ENCODE results near the gene CENPT.
"Not testable (repeated sequence)": the region's sequence is repeated elsewhere in the genome, so short reads cannot be mapped to it uniquely, and the experiment has no call there.

CENPT gene

DNA sequence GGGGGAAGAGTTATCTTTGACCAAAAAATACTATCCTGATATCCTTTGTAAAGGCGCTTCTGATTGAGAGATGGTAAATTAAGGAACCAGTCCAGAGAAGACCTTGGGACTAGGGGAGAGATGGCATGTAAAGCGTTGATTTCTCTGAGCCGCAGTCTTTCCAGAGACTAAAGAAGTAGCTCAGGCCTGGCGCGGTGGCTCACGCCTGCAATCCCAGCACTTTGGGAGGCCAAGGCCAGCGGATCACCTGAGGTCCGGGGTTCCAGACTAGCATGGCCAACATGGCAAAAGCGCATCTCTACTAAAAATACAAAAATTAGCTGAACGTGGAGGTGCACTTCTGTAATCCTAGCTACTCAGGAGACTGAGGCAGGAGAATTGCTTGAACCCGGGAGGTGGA is 625 bp upstream of the CENPT start:
- Mint-ChIP-seq H3K27ac (no peak overlapping the region), H3K9me3 (no peaks in the 10 kb centered on the region), H3K4me1 (peaks cover 28 to 52% of the 10 kb centered on the region in 2 donors), H3K36me3 (peaks cover 9 to 15% of the 10 kb centered on the region in 2 donors), H3K4me3 (peak overlapping the region; percentile 92 to 97), H3K27me3 (no peaks in the 10 kb centered on the region)
- ATAC-seq (replicated peaks): no peak
- no peak for DNase-seq

DNA sequence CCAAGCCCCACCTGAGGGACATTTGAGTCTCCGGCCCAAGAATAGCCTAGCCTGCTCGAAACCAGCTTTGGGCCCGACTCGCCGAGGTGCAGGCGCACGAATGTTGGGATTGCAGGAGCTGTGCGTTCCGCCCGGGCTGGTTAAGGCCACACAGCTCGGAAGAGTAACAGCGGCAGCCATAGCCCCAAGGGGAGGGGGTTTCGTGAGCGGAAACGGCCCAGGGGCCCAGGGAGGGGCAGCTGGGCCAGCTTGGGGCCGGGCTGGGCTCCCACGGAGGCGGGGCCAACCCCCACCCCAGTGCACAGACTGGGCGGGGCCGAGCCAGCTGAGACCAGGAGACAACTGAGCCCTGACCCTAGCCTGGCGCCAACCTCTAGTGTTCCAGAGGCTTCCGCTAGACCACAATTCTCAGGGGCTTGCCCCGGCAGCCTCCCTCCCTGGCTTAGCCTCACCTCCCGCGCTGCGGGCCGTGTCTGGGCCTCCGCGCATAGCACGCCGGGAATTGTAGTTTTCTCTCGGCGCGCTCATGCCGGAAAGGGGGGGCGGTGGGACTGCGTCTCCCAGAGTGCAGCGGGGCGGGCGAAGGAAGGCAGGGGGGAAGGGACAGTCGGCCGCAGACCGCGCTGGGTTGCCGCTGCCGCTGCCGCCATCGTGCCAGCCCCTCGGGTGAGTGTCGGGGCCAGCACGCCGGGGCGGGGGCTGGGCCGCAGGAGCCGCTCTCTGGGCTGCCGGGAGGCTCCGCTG is 1.0 kb downstream of the CENPT start, which contains the start of gene NUTF2:
Gene NUTF2 (plus strand): TSS at position 614 of the 744 bp plus-strand sequence. CDS start 18,198 bp downstream, outside the sequence.
- no peaks in the 10 kb centered on the region for H3K27me3 Mint-ChIP-seq
- H3K4me1 Mint-ChIP-seq: peaks cover 34 to 60% of the 10 kb centered on the region in 2 donors
- peak within 1 kb of the TSS; percentile 93 to 97 for H3K4me3 Mint-ChIP-seq
- peak; percentile 71 to 76 for ATAC-seq (replicated peaks)
- no peaks in the 10 kb centered on the region for H3K9me3 Mint-ChIP-seq
- H3K36me3 Mint-ChIP-seq: peaks cover 9 to 15% of the 10 kb centered on the region in 2 donors
- H3K27ac Mint-ChIP-seq: peak within 1 kb of the TSS; percentile 94
- DNase-seq: peak; percentile 96

DNA sequence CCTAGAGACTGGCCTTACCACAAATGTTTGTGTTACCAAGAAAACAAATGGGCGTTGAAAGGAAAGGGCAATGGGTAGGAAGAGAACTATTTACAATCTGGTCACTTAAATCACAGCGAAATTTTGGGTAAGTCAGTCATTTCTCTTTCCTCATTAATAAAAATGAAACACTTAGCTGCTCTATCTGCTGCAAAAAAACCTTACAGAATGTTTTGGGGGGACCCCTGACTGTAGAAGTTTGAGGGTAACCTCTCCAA is 1.5 kb downstream of the CENPT start:
- ATAC-seq (replicated peaks): no peak
- Mint-ChIP-seq H3K4me3 (peak overlapping the region; percentile 93 to 97), H3K27ac (peak overlapping the region; percentile 94)

DNA sequence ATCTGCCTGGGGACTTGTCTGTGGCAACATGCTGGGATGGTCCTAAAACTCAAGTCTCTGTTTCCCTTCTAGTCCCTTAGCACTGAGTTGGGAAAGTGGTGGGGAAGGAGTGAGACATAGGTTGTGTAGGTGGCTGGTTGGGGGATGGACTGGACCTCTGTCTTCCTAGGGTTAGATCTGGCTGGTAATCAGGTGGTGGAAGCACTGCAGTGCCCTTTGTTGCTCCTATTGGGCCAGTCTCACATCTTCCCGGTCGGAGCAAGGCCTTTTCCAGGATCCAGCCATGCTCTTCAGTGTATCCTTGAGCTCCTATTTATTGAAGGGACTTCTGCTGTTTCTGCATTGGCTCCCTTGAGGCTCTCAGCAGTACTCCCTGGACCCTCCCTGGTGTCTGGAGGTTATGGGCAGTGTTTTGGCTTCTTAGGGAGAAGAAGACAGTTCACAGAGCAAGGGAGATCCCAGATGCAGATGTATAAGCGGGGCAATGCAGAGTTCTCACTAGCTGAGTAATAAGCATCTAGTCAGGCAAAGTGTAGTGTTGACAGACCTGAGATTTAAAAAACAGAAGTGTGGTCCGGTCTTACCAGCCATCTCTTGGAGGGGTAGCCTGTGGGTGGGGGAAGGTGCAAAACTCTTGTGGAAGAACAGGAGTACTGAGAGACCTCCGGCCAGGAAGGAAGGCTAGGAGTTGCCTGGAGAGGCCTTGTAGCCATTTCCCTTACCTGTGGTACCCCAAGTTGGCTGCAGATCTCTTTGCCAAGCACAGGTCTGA is 2.0 kb downstream of the CENPT start:
- ATAC-seq (replicated peaks): no peak
- peak overlapping the region; percentile 93 to 97 for H3K4me3 Mint-ChIP-seq

More for the DNA sequence above, 1.5 kb downstream of the CENPT start:
- no peaks in the 10 kb centered on the region for H3K27me3 Mint-ChIP-seq
- H3K4me1 Mint-ChIP-seq: peaks cover 35 to 62% of the 10 kb centered on the region in 2 donors
- no peak for DNase-seq
- H3K36me3 Mint-ChIP-seq: peaks cover 9 to 15% of the 10 kb centered on the region in 2 donors
- H3K9me3 Mint-ChIP-seq: no peaks in the 10 kb centered on the region

DNA sequence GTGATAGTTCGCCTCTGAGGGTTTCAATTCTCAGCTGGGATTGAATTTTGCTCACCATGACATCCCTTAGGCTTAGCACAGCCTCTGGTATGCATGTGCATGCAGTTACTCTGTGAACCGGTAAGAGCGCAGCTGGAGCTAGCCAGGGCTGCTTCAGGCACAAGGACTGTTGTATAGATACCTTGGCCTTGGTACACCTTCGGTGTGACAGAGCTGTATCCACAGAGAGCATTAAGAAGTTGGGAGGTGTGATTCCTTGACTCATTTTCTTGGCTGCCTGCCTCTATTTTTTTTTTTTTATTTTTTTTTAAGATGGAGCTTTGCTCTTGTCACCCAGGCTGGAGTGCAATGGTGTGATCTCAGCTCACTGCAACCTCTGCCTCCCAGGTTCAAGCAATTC is 3.0 kb downstream of the CENPT start:
- ATAC-seq (replicated peaks) (no peak), DNase-seq (no peak)
- H3K4me1 Mint-ChIP-seq: peaks cover 35 to 54% of the 10 kb centered on the region in 2 donors
- no peaks in the 10 kb centered on the region for H3K9me3 Mint-ChIP-seq
- peak overlapping the region in 1 of 2 donors; percentile 43 for H3K4me3 Mint-ChIP-seq
- H3K27ac Mint-ChIP-seq: no peak overlapping the region
- peaks cover 3 to 8% of the 10 kb centered on the region in 2 donors for H3K36me3 Mint-ChIP-seq
- no peaks in the 10 kb centered on the region for H3K27me3 Mint-ChIP-seq

More for the DNA sequence above, 2.0 kb downstream of the CENPT start:
- peak overlapping the region; percentile 94 for H3K27ac Mint-ChIP-seq
- H3K27me3 Mint-ChIP-seq: no peaks in the 10 kb centered on the region
- peaks cover 9 to 15% of the 10 kb centered on the region in 2 donors for H3K36me3 Mint-ChIP-seq
- no peak for DNase-seq
- peaks cover 35 to 62% of the 10 kb centered on the region in 2 donors for H3K4me1 Mint-ChIP-seq
- H3K9me3 Mint-ChIP-seq: no peaks in the 10 kb centered on the region

DNA sequence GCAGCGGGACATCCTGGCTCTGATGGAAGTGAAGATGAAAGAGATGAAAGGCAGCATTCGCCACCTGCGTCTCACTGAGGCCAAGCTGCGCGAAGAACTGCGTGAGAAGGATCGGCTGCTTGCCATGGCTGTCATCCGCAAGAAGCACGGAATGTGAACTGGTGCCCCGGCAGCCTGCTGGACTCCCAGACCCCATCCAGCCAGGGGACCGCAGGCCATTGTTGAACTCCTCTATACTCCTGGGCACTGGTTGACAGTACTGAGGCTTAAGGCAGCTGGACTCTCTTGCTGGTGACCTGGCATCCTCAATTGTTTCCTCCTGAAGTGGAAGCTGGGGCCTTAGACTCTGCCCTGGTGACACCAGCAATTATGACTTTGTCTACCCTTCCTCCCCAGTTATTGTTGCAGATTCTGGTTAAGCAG is 4.1 kb downstream of the CENPT start:
- DNase-seq (no peak), ATAC-seq (replicated peaks) (no peak)
- H3K36me3 Mint-ChIP-seq: peaks cover 0 to 5% of the 10 kb centered on the region in 2 donors
- no peaks in the 10 kb centered on the region for H3K9me3 Mint-ChIP-seq
- peaks cover 32 to 47% of the 10 kb centered on the region in 2 donors for H3K4me1 Mint-ChIP-seq
- peak overlapping the region; percentile 96 for H3K27ac Mint-ChIP-seq
- no peaks in the 10 kb centered on the region for H3K27me3 Mint-ChIP-seq
- peak overlapping the region; percentile 95 to 97 for H3K4me3 Mint-ChIP-seq

DNA sequence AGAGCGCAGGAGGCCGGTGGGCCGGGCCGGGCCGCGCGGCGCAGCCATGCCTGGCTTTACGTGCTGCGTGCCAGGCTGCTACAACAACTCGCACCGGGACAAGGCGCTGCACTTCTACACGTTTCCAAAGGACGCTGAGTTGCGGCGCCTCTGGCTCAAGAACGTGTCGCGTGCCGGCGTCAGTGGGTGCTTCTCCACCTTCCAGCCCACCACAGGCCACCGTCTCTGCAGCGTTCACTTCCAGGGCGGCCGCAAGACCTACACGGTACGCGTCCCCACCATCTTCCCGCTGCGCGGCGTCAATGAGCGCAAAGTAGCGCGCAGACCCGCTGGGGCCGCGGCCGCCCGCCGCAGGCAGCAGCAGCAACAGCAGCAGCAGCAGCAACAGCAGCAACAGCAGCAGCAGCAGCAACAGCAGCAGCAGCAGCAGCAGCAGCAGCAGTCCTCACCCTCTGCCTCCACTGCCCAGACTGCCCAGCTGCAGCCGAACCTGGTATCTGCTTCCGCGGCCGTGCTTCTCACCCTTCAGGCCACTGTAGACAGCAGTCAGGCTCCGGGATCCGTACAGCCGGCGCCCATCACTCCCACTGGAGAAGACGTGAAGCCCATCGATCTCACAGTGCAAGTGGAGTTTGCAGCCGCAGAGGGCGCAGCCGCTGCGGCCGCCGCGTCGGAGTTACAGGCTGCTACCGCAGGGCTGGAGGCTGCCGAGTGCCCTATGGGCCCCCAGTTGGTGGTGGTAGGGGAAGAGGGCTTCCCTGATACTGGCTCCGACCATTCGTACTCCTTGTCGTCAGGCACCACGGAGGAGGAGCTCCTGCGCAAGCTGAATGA is 4.8 kb downstream of the CENPT start:
- ATAC-seq (replicated peaks) (peak; percentile 38 to 47), DNase-seq (peak; percentile 50)
- Mint-ChIP-seq H3K9me3 (no peaks in the 10 kb centered on the region), H3K36me3 (peaks cover 0 to 5% of the 10 kb centered on the region in 2 donors), H3K27ac (peak overlapping the region; percentile 96), H3K4me1 (peaks cover 32 to 40% of the 10 kb centered on the region in 2 donors), H3K27me3 (no peaks in the 10 kb centered on the region), H3K4me3 (peak overlapping the region; percentile 95 to 97)

DNA sequence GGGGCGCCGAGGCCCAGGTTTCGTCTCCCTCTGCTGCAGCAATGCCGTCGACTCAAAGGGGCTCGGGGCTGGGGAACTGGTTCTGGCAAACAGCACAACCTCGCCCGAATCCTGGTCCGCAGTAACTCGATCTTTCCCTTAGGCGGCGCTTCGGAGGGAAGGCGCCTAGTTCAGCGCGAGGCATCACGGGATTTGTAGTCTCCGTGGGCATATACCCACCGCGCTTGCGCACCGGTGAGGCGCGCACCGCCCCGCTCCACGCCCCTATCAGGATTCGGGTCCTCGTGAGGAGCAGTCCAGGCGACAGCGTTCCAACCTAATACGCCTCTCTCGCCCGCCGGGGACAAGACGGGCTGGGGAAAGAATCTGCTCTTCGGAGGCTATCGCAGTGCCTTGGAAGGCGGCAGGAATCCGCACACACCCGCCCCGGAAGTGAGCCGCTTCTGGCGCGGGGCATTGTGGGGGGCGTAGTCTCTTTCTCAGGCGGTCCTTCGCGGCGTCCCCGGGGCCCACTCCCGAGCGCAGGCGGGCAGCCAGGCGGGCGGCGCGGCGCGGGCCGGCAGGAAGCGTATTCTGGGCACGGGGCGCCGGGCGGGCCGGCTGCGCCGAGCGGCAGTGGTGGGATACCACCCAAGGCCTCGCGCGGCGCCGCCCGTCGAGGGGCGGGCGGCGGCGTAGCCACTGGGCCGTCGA is 5.5 kb downstream of the CENPT start, which contains the start of gene THAP11:
Gene THAP11 (plus strand): TSS at position 505 of the 693 bp plus-strand sequence. CDS start 235 bp downstream, outside the sequence.
- DNase-seq: peak; percentile 92
- Mint-ChIP-seq H3K36me3 (peaks cover 0 to 5% of the 10 kb centered on the region in 2 donors), H3K9me3 (no peaks in the 10 kb centered on the region), H3K27me3 (no peaks in the 10 kb centered on the region), H3K4me3 (peak within 1 kb of the TSS; percentile 95 to 97), H3K4me1 (peaks cover 31 to 36% of the 10 kb centered on the region in 2 donors), H3K27ac (peak within 1 kb of the TSS; percentile 98)
- peak; percentile 62 to 66 for ATAC-seq (replicated peaks)

DNA sequence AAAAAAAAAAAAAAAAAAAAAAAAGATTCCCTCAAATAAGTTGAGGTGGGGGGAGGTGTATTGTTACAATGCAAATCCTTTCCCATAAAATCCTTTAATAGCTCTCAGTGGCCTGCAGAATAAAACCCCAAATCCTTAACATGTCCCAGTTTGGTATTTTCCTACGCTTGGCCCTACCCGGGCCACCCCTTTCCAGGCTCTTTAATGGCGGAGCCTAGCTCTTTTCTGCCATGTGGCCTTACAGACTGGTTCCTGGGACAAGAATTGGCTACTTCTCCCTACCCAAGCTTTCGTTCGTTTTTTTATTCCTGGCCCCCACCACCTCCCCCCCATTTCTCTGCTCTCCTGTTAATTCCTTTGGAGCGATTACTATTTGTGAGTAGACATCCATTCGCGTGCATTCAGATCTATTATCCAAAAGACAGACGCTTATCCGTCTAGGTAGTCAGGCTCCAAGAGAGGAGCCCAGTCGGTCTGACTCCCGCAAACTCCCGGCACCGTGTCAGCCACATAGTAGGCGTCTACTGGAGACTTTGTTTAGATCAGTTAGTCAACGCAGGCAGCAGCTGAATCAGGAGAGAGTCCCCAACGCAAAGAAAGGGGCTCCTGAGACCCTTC is 6.2 kb downstream of the CENPT start:
- peak overlapping the region; percentile 48 to 95 for H3K4me3 Mint-ChIP-seq
- DNase-seq (no peak), ATAC-seq (replicated peaks) (no peak)
- H3K27ac Mint-ChIP-seq: peak overlapping the region; percentile 98
- H3K36me3 Mint-ChIP-seq: peaks cover 0 to 5% of the 10 kb centered on the region in 2 donors
- H3K27me3 Mint-ChIP-seq: no peaks in the 10 kb centered on the region
- H3K4me1 Mint-ChIP-seq: peaks cover 31 to 35% of the 10 kb centered on the region in 2 donors
- H3K9me3 Mint-ChIP-seq: no peaks in the 10 kb centered on the region

DNA sequence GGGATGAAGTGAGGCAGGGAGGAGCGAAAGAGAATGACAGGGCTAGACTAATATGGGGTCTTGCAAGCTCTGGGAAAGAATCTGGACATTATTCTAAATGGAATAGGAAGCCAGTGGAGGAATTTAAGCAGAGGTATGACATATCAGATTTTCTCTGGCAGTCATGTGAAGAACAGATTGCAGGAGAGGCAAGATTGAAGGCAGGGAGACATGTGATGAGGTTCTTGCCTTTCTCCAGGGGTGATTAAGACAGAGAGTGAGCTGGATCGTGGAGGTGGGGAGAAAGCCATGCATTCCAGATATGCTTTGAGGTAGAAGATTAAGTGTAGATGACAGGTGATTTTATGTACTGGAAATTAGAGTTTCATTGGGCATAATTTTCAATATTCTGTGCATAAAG is 9.7 kb downstream of the CENPT start:
- Mint-ChIP-seq H3K36me3 (no peaks in the 10 kb centered on the region), H3K4me3 (no peak overlapping the region), H3K9me3 (no peaks in the 10 kb centered on the region), H3K27ac (peak overlapping the region; percentile 47), H3K4me1 (peaks cover 11 to 18% of the 10 kb centered on the region in 2 donors), H3K27me3 (no peaks in the 10 kb centered on the region)
- no peak for DNase-seq
- ATAC-seq (replicated peaks): no peak

DNA sequence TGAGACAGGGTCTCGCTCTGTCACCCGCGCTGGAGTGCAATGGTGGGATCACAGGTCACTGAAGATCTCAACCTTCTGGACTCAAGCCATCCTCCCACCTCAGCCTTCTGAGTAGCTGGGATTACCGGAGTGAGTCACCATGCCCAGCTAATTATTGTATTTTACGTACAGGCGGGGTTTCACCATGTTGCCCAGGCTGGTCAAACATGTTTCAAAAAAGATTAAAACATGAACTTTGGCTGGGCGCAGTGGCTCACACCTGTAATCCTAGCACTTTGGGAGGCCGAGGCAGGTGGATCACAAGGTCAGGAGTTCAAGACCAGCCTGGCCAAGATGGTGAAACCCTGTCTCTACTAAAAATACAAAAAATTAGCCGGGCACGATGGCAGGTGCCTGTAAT is 10.3 kb downstream of the CENPT start:
- not testable (repeated sequence) for H3K27me3 Mint-ChIP-seq; ATAC-seq (replicated peaks); DNase-seq; H3K36me3 Mint-ChIP-seq; H3K27ac Mint-ChIP-seq; H3K9me3 Mint-ChIP-seq; H3K4me3 Mint-ChIP-seq
- peaks cover 11 to 22% of the 10 kb centered on the region in 2 donors for H3K4me1 Mint-ChIP-seq

DNA sequence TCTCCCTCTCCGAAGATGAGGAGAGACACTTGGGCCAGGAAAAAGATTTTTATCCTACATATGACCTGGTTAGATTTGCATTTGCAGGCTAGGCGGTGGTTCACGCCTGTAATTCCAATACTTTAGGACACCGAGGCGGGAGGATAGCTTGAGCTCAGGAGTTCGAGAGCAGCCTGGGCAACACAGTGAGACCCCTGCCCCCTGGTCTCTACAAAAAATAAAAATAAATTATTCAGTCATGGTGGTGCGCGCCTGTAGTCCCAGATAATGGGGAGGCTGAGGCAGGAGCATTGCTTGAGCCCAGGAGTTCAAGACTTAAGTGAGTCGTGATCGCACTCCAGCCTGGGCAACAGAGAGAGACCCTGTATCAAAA is 13.3 kb downstream of the CENPT start:
- H3K36me3 Mint-ChIP-seq: peaks cover 14 to 17% of the 10 kb centered on the region in 2 donors

More for the DNA sequence above, 13.3 kb downstream of the CENPT start:
- ATAC-seq (replicated peaks): no peak
- Mint-ChIP-seq H3K27me3 (no peaks in the 10 kb centered on the region), H3K4me3 (peak overlapping the region; percentile 91 to 98), H3K27ac (no peak overlapping the region), H3K9me3 (no peaks in the 10 kb centered on the region), H3K4me1 (peaks cover 12 to 16% of the 10 kb centered on the region in 2 donors)
- no peak for DNase-seq

Data from stimulated activated naive B cell treated with anti-CD40 and anti-IgM and Interleukin-4, amounts not matched to agents 10 μg/mL and 1 μg/mL and 100 μg/mL, for 72 hours (primary cell).